Stimulated activated CD8-positive, alpha-beta memory T cell treated with anti-CD3 and anti-CD28 coated beads, Interleukin-4, amount 100 ng/mL, for 1 hour (primary cell): ENCODE measurements around the gene CPED1.
"Not testable (repeated sequence)": the region's sequence is repeated elsewhere in the genome, so short reads cannot be mapped to it uniquely, and the experiment has no call there.

Source experiments
- DNase-seq, 2 donors: peaks; one replicate each; pipeline ENCODE4 v3.0.0-alpha.2; 2020; ENCODE audit warnings: low read depth in 2 of 2, low spot score in 1 of 2

The CPED1 gene

DNA sequence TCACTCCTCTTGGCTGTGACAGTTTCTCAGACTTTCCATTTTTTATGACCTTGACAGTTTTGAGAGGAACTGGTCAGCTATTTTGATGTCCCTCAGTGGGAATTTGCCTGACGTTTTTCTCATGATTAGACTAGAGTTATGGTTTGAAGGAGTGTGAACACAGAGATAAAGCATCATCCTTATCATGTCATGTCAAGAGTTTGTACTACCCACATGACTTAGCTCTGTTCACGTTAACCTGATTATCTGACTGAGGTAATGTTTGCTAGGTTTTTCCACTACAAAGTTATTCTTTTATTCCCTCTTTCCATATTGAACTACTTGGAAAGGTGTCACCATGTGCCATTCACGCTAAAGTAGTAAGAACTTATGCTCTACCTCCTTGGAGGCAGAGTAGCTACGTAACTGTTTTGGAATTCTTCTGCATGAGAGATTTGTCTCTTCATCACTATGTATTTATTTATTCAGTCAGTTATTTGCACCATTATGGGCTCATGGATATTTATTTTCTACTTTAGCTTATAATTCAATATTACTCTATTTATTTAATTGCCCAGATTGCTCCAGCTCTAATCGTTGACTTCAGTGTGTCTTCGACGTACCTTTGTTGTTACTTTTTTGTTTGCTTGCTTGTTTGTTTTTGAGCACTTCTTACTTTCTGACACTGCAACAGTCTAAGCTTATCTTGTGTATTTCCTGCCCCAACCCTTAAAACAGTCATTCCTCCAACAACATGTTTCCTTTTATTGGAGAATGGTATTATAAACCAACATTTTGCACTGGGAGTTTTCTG is 50.4 kb downstream of the CPED1 start:
- no peak for DNase-seq

DNA sequence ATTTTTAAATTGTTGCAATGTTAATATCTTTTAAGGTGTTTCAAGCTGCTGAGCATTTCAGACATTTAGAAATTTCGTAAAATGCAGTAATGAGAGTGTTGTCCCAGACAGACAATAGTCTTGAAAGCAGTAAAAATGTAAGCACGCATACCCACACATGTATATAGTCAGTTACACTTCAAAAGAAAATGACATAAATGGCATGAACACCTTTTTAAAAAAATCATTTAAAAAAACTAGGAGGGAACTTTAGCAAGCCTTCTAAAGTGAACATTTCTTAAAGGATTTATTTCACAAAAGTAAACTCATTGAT is 51.0 kb downstream of the CPED1 start:
- no peak for DNase-seq

DNA sequence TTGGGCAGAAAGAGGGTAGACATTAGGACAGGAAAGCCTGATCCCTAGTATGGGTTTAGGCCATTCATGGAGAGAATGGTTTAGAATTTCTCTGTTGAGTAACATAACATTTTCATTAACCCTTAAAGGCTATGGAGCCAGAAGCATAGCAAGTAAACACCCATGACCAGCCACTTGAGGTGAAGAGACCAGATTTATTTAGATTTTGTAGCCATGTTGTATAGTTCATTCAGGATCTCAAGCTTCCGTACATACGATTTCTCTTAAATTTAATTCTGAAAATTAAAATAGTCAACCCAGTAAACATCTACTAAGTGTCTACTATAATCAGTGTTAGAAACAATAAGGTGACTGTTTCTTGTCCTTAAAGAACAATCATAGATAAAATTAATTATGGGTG is 51.5 kb downstream of the CPED1 start:
- no peak for DNase-seq

DNA sequence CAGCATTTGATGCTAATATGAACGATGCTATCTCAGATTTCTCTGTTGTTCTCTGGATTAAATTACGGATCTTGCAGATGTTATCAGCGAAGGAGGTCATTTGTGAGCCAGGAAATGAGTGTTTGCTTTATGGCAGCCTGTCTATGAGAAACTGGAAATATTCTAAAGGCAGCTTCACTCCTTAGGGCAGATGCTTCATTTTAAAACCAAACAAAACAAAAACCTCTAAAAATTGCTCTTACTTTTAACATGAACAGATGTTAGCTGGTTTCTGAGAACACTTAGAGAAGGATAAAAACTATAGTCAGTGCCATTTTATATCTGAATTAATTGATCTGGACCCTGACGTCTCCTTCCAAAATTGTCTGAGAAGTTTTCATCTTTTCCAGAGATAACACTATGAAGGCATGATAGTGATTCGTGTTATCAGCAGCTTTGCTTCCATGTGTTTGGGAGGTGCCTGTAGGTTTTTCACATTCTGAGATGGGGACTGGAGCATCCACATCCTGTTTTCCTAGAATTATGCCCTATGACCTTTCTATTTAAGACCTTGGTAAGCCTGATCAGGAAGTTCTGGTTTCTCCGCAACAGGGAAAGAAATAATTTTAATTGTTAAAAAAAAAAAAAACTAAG is 53.1 kb downstream of the CPED1 start:
- no peak for DNase-seq

DNA sequence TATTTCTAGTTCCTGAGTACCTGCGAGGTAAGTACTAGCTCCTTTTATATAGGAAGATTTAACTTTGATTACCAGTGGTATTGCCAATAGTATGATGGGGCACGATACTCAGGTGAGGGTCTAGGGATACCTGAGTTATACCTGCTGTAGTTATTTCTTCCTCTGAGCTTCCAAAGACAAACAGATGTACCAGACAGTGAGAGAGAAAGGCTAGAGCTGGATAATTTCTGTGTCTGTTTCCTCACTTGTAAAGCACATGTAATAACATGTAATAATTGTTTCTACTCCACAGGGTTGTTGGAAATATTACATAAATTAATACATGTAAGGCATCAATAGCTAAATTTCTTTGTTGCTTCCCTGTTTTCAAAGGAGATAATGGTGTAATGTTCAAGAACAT is 53.7 kb downstream of the CPED1 start:
- no peak for DNase-seq

DNA sequence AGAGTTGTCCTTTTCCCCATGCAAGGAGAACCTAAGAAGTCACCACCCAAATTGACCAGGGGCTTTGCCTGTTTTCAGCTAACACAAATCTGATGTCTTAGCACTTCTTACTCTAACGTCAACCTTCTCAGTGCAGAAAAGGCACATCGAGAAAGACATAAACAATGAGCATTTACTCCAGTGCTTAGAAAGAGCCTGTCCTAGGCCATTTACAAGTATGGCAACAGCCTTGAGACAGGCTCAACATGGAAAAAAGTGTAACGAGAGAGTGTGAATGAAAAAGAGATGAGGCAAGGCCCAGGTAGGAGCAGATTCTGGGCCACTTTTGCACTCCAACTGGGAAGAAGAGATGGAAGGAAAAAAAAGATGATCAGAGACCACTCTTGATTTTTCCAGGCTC is 54.4 kb downstream of the CPED1 start:
- no peak for DNase-seq

DNA sequence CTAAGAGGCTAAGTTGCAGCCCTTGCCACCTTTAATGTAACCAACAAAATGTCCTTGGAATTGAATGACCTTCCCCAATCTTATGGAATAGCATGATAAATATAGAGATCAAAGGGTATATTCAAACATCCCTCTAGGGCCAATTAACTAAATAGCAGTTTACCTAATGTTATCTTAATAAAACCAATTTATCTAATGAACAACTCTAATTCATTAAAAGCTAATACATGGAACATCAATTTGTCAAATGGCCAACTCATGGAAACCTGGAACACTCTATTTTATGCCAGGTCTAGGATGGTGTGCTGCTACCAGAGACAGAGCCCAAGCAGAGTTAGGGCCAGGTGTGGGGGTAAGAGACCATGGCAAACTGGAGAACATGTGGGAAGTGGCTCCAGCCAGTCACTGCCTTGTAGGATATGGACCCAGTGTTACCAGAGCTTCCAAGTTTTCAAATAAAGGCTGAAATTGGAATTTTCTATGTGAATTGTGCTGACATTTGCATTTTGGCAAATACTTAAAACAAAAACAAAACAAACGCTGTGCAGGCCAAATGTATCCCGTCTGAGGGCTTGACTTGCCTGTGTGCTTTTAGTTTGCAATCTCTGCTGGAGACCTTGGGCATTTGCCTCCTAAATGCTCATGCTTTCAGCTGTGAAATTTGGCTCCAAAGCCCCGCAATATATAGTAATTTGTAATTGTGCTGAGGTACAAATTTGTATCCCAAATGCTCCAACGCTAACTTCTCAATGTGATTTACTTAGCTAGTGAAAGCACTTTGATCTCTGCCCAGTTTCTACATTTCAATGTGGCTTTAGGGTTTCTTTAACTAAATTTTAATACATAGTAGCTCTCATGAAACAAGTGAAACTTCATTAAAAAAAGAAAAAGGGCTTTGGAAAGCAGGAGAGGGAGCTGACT is 55.1 kb downstream of the CPED1 start:
- DNase-seq: no peak

DNA sequence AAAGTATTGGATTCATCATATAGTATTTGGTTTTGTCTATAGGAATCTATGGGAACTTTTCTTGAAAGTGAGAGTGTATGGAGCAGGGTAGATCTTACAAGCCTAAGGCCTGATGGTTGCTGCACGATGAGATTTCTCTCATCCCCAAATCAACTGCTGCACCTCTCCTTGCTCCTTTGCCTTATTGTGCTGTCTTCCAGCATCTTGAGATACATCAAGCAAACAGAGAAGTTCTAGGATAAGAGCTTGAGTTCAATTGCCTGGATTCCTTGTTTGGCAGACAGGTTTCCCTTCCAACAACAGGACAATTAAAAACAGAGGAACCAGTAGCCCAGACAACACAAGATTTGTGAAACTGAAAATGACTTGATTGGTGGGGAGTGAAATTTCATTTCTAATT is 56.6 kb downstream of the CPED1 start:
- DNase-seq: no peak

DNA sequence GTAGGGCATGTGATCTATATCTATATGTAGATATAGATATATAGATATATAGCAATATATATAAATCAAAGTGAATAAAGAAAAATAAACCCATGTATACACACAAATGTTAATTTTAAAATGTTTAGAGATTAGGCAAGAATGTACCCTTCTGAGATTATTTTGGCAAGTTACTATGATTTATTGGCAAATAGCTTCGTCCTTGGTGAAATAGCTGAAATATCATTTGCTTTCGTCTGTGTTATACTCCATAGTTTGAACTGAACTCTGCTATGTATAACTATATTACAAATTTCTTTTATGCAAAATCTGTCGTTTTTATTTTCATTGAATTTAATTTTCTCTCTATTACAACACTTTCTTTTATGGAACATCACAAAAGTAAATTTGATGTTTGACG is 57.5 kb downstream of the CPED1 start:
- no peak for DNase-seq

DNA sequence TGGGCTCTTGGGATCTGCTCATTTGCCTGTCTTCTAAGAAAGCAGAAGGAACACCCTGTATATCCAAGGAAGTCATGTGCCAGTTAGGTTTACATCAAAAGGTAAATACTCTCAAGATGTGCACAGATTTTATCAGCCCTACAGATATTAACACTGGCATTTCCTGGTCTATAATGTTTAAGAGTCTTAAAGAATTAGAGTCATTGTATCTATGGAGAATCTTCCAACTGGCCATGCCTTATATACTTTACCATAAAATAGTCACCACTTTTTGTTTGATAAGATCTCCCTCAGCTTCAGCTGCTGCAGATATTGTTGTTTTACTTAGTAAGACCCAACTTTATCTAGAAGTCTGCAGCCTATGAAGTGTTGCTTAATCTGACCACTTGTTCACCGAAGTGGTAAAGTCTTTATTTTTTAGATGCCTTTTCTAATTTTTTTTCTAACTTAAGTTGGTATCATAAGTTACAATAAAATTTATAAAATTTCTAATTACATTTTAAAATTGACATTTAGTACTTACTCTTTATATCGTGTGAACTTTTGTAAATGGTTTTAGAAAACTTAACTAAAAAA is 58.5 kb downstream of the CPED1 start:
- DNase-seq: no peak

DNA sequence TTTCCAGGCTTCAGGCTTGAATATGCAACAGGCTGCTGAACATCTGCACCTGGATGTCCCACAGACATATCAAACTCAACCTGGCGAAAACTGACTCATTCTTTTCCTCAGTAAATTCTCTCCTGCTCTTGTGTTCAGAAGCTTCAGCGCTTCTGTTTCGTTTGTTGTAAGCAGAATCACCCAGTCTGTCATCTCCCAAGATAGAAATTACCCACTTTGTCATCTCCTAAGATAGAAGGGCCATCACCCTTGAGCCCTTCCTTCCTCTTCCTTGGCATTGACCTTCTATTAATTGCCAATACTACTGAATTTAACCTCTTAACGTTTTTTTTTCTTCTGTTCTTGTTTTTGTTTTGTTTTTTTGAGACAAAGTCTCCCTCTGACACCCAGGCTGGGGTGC is 59.7 kb downstream of the CPED1 start:
- DNase-seq: no peak

DNA sequence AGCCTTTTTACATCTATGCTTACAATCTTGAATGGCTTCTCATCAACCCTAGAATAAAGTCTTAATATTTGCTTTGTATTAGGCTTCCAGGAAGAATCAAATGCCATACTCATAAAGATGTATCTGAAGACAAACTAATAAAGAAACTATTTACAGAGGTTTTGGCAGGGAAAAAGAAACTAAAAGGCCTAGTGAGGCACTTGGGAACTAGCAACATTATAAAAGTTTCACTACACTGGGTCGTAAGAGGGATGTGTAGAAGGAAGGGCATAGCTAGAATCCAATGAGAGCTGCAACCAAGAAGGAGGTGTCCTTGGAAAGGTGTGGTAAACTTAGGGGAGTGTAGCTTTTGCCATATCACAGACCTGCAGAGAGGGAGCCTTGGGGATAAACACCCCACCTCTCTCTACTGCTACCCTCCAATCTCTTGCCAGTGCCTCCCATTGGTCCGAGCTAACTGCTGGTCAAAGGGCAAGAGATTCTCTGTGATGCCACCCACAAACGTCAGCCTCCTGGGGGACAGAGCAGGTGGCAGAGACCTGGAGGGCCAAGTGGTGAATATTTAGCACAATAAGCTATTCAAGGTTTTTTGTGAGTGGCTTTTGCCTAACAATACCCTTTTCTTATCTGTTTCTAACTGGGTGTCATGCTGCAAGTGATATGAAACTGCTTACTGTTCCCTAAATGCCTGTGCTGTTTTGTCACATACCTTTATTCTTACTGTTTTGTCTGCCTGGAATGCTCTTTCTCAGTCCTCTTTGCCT is 60.7 kb downstream of the CPED1 start:
- DNase-seq: no peak

DNA sequence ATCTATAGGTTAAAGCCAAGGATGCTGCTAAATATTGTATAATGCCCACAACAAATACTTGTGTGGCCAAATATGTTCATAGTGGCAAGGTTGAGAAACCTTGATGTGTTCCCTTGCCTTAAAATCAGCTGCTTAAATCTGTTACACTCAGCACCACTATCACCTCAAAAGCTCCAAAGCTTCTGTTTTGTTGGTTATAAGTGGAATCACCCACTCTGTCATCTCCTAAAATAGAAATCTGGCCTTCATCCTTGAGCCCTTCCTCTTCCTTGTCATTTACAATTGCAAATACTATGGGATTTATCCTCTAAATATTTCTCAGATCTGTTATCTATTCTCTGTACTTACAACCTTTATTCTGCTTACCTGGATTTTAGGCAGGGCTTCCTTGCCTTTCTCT is 61.4 kb downstream of the CPED1 start:
- no peak for DNase-seq

DNA sequence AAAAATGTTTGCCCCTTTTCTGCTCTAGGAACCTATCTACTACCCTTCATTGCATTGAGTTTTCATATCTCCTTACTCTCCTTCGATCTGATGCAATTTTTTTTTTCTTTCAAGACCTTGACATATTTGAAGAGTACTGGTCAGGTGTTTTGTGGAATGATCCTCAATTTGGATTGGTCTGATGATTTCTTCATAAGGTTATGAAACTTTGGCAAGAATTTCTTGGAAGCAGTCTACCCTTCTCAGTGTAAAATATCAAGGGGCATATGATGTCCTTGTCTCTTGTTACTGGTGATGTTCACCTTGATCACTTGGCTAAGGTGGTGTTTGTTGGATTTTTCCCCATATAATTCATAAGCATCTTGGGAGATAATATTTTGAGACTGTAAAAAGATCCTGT is 64.7 kb downstream of the CPED1 start:
- DNase-seq: no peak

DNA sequence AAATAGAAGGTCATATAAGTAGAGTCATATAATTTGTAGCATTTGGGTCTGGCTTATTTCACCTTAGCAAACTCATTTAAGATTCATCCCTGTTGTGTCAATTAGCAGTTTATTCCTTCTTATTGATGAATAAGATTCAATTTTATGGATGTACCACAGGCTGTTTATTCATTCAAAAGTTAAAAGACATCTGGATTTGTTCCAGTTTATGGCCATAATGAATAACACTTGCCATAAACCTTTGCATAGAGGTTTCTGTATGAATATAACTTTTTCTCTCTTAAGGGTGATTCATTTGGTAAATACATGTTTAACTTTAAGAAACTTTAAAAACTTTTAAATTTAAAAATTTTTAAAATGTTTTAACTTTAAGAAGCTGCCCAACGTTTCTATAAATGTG is 66.4 kb downstream of the CPED1 start:
- DNase-seq: no peak

DNA sequence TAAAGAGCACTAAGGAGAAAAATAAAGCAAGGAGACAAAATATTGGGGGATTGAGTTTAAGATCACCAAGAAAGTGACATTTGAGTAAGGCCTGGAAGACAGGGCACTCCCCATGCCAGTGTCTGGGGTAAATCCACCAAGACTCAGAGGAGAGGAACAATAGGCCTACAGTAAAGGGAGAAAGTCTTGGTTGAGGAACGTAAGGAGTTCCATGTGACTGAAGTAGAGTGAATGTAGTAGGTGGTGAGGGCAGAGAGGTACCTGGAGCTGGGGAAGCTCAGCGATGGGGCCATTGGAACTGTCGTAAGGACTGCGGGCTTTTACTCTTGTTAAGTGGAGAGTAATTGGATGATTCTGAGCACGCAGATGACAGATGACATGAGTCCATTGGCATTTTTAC is 69.4 kb downstream of the CPED1 start:
- DNase-seq: no peak

DNA sequence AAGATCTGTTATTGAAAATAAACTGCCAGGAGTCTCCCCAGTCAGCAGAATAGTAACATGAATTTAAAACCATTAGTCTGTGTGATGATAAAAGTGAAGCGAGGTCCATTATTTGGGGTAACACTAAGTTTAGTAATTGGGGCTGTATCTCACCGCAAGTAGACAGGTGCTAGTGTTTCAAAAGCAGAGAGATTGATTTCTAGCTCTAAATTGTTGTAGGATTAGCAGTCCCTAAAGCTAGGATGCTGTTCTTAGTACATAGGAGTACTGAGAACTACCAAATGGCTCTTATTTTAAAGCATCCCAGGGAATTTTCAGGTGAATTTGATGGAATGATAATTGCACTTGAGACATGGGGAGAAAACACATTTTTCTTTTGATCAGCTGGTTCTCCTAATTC is 70.5 kb downstream of the CPED1 start:
- DNase-seq: no peak

DNA sequence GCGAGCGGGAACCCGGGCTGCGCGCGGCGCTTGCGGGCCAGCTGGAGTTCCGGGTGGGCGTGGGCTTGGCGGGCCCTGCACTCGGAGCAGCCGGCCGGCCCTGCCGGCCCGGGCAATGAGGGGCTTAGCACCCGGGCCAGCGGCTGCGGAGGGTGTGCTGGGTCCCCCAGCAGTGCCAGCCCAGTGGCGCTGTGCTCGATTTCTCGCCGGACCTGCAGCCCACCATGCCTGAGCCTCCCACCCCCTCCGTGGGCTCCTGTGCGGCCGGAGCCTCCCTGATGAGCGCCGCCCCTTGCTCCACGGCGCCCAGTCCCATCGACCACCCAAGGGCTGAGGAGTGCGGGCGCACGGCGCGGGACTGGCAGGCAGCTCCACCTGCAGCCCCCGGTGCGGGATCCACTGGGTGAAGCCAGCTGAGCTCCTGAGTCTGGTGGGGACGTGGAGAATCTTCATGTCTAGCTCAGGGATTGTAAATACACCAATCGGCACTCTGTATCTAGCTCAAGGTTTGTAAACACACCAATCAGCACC is 71.5 kb downstream of the CPED1 start:
- not testable (repeated sequence) for DNase-seq

DNA sequence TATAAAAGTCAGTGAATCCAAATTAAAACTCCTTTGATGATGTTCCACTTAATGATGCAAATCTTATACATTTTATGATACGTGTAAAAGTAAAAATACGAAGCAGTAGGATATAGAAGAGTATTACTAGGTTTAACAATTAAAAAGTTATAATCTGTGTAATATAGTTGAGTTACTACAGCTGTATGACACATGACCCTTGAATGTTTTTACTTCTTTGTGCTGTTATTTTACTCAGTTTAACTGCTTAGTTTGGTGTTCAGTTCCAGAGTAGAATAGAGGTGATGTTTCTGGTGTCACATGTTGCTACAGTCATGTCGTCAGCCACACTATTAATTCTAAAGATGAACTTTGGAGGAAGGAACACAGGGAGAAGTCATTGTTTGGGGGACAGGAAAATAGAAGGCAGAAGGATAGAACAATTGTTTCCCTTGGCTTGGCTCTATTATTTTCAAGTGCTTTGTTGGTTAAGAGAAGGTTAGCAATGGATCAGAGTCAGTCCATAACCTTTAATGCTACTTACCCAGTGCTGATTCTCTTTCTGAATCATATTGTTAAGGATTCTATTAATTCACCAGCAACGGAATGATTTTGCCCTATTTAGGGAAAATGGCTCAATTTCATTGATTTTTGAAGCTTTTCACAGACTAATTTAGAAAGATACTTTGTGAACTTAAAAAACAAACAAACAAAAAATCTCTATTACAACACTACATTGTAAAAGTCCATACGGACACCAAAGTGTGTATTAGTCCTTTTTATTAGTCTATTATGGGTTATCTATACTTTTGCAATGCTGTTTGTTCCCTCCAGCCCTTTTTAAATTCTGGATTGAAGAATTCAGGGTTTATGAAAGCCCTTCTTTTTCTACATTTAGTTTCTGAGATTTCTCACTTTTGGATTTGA is 73.4 kb downstream of the CPED1 start:
- no peak for DNase-seq
